Head of caudate nucleus (tissue), 42 donors: ENCODE measurements around the gene GCSAML.
"Not testable (repeated sequence)": the region's sequence is repeated elsewhere in the genome, so short reads cannot be mapped to it uniquely, and the experiment has no call there.

ENCODE experiments used
- DNase-seq, 42 donors: peaks; one replicate each; pipeline versions ENCODE4 v3.0.0 to v3.0.0-alpha.2; 2020 to 2021; ENCODE audit warnings: mixed read lengths in 7 of 42
- intact Hi-C: fragments of 100-400 bp; cut with DNase I; formaldehyde crosslinking; loops from one replicate; pipeline ENCODE4 v1.15.0; 2022

GCSAML gene

GRCh38 chr1:247548769-247549182, at the start of gene GCSAML:
Gene GCSAML, plus strand, starts transcription at chr1:247549134. Its CDS starts 58 bp downstream, at chr1:247549192.
- no peak for DNase-seq
- intact Hi-C loops = no loop called here

DNA sequence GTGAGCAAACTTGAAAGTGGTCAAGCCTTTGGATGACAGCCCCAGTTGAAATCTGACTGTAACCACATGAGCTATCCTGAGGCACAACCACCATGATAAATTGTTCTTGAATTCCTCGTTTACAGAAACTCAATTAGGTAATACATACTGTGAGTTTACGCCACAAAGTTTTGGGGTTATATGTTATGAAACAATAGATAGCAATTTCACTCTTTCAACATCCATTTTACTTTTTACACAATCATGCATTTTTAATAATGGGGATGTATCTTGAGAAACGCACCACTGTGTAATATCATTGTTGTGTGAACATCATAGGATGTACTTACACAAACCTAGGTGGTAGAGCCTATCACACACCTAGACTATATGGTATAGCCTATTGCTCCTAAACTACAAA, 48.1 kb upstream of the GCSAML start:
- DNase-seq = no peak
- intact Hi-C loops = no loop called here

DNA sequence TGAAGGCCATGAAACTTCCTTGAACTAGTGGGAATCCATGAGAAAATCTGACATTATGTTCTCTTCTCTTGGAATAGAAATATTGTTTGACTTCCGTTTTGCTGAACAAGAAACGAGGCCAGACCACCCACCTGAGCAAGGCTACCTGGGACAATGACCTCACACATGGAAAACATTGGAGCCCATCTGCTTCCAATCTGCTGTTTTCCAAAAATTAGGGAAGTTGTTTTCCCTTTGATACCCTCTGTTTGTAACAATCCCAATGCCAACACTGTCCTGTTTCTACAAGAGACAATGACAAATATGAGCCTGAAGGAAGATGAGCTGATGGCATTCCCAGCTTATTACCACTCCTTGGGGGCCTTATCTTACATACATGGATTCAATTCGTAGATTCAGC, 42.1 kb upstream of the GCSAML start:
- intact Hi-C loops = no loop called here
- no peak for DNase-seq

GRCh38 chr1:247517795-247518612, 30.9 kb upstream of the GCSAML start:
- intact Hi-C loops = no loop called here

DNA sequence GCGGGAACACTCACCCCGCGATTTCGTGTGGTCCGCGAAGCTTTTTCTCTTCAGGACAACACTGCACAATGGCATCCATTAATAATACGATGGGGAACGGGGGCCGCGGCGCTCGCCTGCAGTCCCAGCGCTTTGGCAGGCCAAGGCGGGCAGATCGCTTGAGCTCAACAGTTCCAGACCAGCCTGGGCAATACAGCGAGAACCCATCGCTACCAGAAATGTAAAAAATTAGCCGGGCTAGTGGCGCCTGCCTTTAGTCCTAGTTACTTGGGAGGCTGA, 30.4 kb upstream of the GCSAML start:
- intact Hi-C loops = no loop called here
- no peak for DNase-seq

More at GRCh38 chr1:247517795-247518612, 30.9 kb upstream of the GCSAML start:
- DNase-seq = peak in 1 of 42 donors; percentile 1

- DNase-seq, intact Hi-C loops: not testable (repeated sequence)
Observed at GRCh38 chr1:247521886-247522285, 27.0 kb upstream of the GCSAML start.

GRCh38 chr1:247528812-247529474, 20.0 kb upstream of the GCSAML start:
- intact Hi-C loops = no loop called here
- DNase-seq = no peak

DNA sequence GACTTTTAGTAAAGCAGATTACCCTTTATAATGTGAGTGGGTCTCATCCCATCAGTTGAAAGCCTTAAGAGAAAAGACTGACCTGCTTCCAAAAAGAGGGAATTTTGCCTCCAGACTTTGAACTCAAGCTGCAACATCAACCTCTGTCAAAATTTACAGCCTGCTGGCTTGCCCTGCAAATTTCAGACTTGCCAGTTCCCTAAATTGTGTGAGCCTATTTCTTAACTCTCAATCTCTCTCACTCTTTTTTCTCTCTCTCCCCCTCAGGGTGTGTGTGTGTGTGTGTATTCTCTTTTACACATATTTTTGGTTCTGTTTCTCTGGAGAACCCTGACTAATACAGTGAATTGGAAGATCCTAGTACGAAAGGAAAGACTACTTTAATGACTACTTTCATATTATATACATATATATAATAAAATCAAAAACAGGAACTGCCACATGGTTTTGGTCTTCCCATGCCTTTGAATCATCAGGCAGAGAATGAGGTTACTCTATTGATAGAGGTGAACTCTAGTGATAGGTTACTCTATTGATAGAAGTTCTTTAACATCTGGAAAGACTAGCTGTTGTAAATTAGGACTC, 19.1 kb upstream of the GCSAML start:
- intact Hi-C loops = no loop called here

DNA sequence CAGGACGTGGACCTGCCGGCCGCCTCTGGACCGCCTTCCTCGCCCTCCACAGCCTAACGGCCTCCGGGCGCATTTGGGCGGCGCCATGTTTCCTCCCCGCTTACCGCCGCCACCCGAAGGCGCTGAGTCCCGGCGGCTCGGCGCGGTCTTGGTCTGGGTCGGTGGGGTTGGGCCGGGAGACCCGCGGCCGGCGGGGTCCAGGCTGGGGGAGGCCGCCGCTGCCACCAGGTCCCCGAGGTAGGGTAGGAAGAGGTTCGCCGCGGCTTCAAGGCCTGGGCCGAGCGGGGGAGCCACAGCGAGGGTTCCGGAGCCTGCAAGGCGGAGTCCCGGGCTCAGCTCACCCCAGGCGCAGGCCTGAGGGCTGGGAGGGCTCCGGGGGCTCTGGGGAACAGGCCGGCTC, 18.1 kb upstream of the GCSAML start:
- intact Hi-C loops = no loop called here
- no peak for DNase-seq

More for the DNA sequence above, 19.1 kb upstream of the GCSAML start:
- DNase-seq = no peak

GRCh38 chr1:247531937-247532336, 17.0 kb upstream of the GCSAML start:
- DNase-seq = no peak
- intact Hi-C loops = no loop called here

DNA sequence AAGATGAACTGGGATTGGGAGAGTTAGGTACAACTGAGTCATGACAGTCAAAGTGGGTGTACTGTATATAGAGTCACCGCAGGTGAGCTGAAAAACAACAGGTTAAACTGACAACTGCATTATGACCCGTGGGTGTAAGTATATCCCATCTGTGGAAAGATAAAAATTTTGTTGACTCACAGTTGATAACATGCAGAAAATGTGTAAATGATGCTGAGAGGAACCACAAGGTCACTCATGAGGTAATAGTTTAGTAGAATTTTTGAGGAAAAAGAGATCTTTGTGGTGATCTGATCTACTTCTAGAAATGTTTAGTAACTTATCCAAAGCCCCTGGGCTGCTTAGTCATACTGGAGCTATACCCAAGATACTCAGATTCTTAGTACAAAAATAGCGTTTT, 13.5 kb upstream of the GCSAML start:
- intact Hi-C loops = no loop called here
- DNase-seq = no peak

DNA sequence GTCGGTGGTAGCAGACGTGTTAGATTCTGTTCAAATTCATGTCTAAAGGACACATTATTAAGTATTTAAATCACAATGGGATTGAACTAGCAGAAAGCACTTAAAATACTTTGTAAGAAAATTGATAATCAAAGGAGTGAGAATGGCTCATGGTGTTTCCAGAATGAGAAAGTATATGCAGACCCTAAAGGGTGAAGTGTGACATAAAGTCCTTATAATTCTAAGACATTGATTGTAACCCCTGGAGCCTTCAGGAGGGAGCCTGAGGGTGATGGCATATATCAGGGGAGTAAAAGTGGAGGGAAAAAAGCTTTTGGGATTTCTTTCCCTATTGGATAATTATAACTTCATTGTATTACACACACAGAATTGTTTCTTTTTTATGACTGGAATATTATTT, 12.6 kb upstream of the GCSAML start, which contains the start of gene OR2C3:
Gene OR2C3 (minus strand): TSS at position 101 of the 400 bp plus-strand sequence. CDS start 3,929 bp downstream, outside the sequence.
- DNase-seq = no peak
- intact Hi-C loops = no loop called here

GRCh38 chr1:247538561-247538960, 10.4 kb upstream of the GCSAML start:
- intact Hi-C loops = no loop called here
- DNase-seq = no peak

DNA sequence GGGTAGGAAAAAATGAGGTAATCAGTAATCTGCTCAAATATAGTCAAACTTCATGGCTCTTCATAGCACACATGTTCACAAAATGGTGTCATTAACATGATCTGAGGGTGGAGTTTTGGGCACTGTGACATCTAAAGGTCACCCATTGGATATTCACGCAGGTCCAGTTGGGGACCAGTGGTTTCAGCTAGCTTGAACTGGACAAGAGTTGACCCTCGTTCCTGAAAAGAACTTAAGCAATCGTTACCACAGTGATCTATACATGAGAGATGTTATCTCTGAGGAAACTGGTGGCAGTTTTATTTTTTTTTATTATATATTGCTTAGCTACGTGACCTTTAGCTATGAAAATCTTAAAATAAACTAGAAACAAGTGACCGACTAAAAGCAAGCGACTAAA, 9.7 kb upstream of the GCSAML start:
- no peak for DNase-seq
- intact Hi-C loops = no loop called here

DNA sequence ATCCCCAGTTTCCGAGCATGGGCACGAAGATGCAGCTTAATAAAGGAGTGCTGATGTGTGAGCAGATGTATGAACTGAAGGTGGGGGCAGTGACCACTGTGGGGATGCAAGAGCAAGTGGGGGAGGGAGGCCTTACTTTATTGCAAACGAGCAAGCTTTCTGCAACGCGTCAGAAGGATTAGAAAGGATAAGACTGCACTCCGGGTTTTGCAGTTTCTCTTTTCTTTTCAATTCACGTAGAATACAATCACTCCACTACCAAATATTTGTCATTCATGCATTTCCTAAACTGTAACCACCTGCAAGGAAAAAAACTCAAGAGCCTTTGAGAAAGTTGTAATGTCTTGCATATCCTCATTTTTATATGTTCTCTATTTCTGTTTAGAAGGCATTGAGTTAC, 8.4 kb upstream of the GCSAML start:
- intact Hi-C loops = no loop called here

GRCh38 chr1:247542811-247543210, 6.1 kb upstream of the GCSAML start:
- DNase-seq = no peak
- intact Hi-C loops = no loop called here

More for the DNA sequence above, 8.4 kb upstream of the GCSAML start:
- no peak for DNase-seq

DNA sequence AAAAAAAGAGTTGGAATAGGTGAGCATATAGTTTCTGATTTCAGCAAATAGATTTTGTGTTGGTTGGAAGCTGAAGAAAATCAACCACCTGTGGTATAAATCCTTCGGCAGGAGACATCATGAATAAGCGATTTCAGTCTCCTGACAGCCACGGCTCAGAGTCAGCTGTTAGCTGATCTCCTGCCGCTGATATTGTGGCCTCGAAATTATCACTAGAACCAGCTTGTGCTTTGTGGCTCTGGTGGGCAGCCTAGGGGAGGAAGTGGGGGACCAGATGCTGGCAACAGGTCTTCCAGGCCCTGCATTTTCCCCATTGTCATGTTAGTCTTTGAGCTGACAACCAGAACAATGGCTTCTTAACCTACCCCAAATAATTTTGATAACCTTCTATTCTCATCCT, 842 bp upstream of the GCSAML start:
- intact Hi-C loops = no loop called here
- no peak for DNase-seq

DNA sequence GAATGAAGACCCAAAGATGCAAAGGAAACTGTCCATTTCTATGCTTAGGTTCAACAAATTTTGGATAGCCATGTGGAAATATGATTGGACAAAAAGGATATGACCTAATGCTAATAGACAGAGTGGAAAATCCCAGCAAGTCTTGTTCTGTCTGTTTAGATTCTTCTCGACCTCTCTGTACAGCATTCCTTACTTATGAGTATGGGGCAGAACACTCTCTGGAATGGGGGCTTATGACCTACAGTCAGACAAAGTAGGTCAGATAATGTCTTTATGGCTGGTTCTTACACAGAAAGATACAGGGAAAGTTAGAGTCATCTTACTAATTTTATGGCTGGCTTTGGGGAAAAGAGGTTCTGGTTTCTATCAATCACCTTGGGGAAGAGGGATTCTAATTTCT, 2.8 kb downstream of the GCSAML start:
- intact Hi-C loops = no loop called here
- DNase-seq = no peak

- no peak for DNase-seq
- intact Hi-C loops = no loop called here
Observed at GRCh38 chr1:247552231-247552630, 3.3 kb downstream of the GCSAML start.

GRCh38 chr1:247557926-247558674, 9.2 kb downstream of the GCSAML start:
- intact Hi-C loops = no loop called here
- DNase-seq = no peak
